Measurements from ENCODE around the gene SYCE1. TPM values are rescaled to one million over a fixed set of nuclear protein-coding genes. Genes with fewer than 3 reads are reported as not detected.

SYCE1 gene
- total and polyA plus RNA-seq, 2 of the 4 experiments (the other 2 are of a cell fraction) = not detected

GRCh38 chr10:133515471-133515870 is 49.9 kb downstream of the SYCE1 start:
- WGBS, 2 experiments (ENCODE audit: extremely low coverage in 2 of 2, insufficient read length in 1 of 2) = no CpG with 5 or more reads among the region's 4 CpGs

More at GRCh38 chr10:133515471-133515870, 49.9 kb downstream of the SYCE1 start:
- no peak overlapping the region for H2AK9ac ChIP-seq (replicated peaks; ENCODE audit: low read depth, low read length, poor library complexity)
- H3K4ac ChIP-seq (ENCODE audit: low read depth, low read length) = no peak overlapping the region
- in situ Hi-C loops (cut with MboI; ENCODE audit: low sequenced_read_pairs) (no loop called here), dilution Hi-C loops (cut with HindIII; ENCODE audit: low sequenced_read_pairs, unreplicated experiment) (no loop called here), intact Hi-C loops (cut with micrococcal nuclease) (no loop called here)
- H3K4me1 ChIP-seq (ENCODE audit: control insufficient read depth, insufficient read depth, low read length) = no peaks in the 10 kb centered on the region
- H2BK5ac ChIP-seq (ENCODE audit: low read depth, low read length, poor library complexity, severe bottlenecking) = no peak overlapping the region
- H3K27me3 ChIP-seq (ENCODE audit: control insufficient read depth, insufficient read depth, low read length) = no peaks in the 10 kb centered on the region
- H4K8ac ChIP-seq (ENCODE audit: low read depth in 2 of 2, low read length in 2 of 2) = no peak overlapping the region
- no peak overlapping the region for H4K5ac ChIP-seq (ENCODE audit: low read depth, low read length)
- no peak overlapping the region for H3K4me2 ChIP-seq (ENCODE audit: low read depth, low read length)
- no peaks in the 10 kb centered on the region for H3K9me3 ChIP-seq (ENCODE audit: control insufficient read depth, insufficient read depth, low read length)
- H3K4me3 ChIP-seq (ENCODE audit: insufficient read depth, low read depth, low read length) = no peak overlapping the region
- TF ChIP-seq POLR2A (IDR thresholded peaks at IDR 0.05; ENCODE audit: low read depth, low read length) (no peak), MXI1 (IDR thresholded peaks at IDR 0.05; ENCODE audit: borderline replicate concordance, low read depth, low read length) (no peak), RFX5 (IDR thresholded peaks at IDR 0.05; ENCODE audit: low read depth, low read length) (no peak), BHLHE40 (IDR thresholded peaks at IDR 0.05; ENCODE audit: low read depth, low read length) (no peak), CTCF (conservative IDR thresholded peaks at IDR 0.05; ENCODE audit: low read depth, low read length) (no peak), CEBPB (IDR thresholded peaks at IDR 0.05; ENCODE audit: low read depth, low read length) (no peak), SMC3 (IDR thresholded peaks at IDR 0.05; ENCODE audit: low read depth, low read length) (no peak), RAD21 (IDR thresholded peaks at IDR 0.05; ENCODE audit: low read length) (no peak), USF2 (IDR thresholded peaks at IDR 0.05; ENCODE audit: low read depth, low read length) (no peak), FOS (IDR thresholded peaks at IDR 0.05; ENCODE audit: low read depth, low read length) (no peak), CHD1 (IDR thresholded peaks at IDR 0.05; ENCODE audit: low read depth, low read length) (no peak)
- TF ChIP-seq, protein P1, sequence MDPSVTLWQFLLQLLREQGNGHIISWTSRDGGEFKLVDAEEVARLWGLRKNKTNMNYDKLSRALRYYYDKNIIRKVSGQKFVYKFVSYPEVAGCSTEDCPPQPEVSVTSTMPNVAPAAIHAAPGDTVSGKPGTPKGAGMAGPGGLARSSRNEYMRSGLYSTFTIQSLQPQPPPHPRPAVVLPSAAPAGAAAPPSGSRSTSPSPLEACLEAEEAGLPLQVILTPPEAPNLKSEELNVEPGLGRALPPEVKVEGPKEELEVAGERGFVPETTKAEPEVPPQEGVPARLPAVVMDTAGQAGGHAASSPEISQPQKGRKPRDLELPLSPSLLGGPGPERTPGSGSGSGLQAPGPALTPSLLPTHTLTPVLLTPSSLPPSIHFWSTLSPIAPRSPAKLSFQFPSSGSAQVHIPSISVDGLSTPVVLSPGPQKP (IDR thresholded peaks at IDR 0.05; ENCODE audit: borderline replicate concordance, low read depth, low read length) = no peak
- H3K79me1 ChIP-seq (ENCODE audit: low read depth in 1 of 2, low read length in 2 of 2) = no peaks in the 10 kb centered on the region
- no peak overlapping the region for H2AFZ ChIP-seq (replicated peaks; ENCODE audit: low read length, poor library complexity)
- H2BK120ac ChIP-seq (ENCODE audit: low read depth, low read length) = no peak overlapping the region
- H3K14ac ChIP-seq (replicated peaks; ENCODE audit: low read depth, low read length) = no peak overlapping the region
- no peak overlapping the region for H3K27ac ChIP-seq (ENCODE audit: insufficient read depth, low read length)
- DNase-seq (no peak), ATAC-seq (ENCODE audit: low read depth) (no peak)
- no peak overlapping the region for H3K56ac ChIP-seq (ENCODE audit: extremely low read depth, insufficient read depth, low read length)
- no peak overlapping the region for H2BK15ac ChIP-seq (ENCODE audit: low read depth, low read length)
- H2BK20ac ChIP-seq (ENCODE audit: low read depth, low read length) = no peak overlapping the region
- H3K9me1 ChIP-seq (ENCODE audit: insufficient read depth, low read length) = no peaks in the 10 kb centered on the region
- ChIA-PET POLR2A (ENCODE audit: unreplicated experiment) (no interaction called here), CTCF (no interaction called here)
- H4K20me1 ChIP-seq (ENCODE audit: insufficient read depth, low read length) = no peaks in the 10 kb centered on the region
- H3K36me3 ChIP-seq (ENCODE audit: control insufficient read depth, insufficient read depth, low read length) = no peaks in the 10 kb centered on the region
- BruUV-seq (replicated peaks) = no TSS peak
- H3K18ac ChIP-seq (ENCODE audit: low read depth, low read length) = no peak overlapping the region
- no peak overlapping the region for H3K9ac ChIP-seq (ENCODE audit: low read depth, low read length)
- H3K23ac ChIP-seq (ENCODE audit: low read depth, low read length) = no peak overlapping the region
- H4K91ac ChIP-seq (ENCODE audit: insufficient read depth, low read depth, low read length) = no peak overlapping the region
- no peak overlapping the region for H2AK5ac ChIP-seq (ENCODE audit: low read depth, low read length)
